RWPE1 (cell line): ENCODE measurements around the gene SF3B6.
"Not testable (repeated sequence)": the region's sequence is repeated elsewhere in the genome, so short reads cannot be mapped to it uniquely, and the experiment has no call there.

Experiments used
- CTCF ChIA-PET: fragments of 350-600 bp; sonication (Branson Sonifier 250); formaldehyde crosslinking; extraction: SDS; loops from one replicate; lab custom pipeline; 2021; lab: Yijun Ruan, JAX
- POLR2A ChIA-PET: fragments of 400-600 bp; formaldehyde crosslinking; extraction: SDS; loops from one replicate; lab custom pipeline; 2020; ENCODE audit warnings: antibody characterized with exemption; ENCODE audit not compliant: low non-redundant PET; lab: Yijun Ruan, JAX
- DNase-seq: peaks from one replicate; pipeline ENCODE4 v3.0.0; 2012; ENCODE audit warnings: low spot score
- H3K27ac ChIP-seq: fragments of 450-650 bp; 2 replicates; pipeline ENCODE4 v1.5.1; 2017
- CTCF ChIP-seq: fragments of 450-650 bp; conservative IDR thresholded peaks from 2 replicates; pipeline ENCODE4 v1.5.1; 2017; ENCODE audit warnings: low read depth, mild to moderate bottlenecking

Gene SF3B6

GRCh38 chr2:24106786-24107185 lies 30.7 kb upstream of the SF3B6 start:
- POLR2A ChIA-PET, result interaction anchor here (0.6 kb wide), 2 partner anchors 17 to 30 kb away, joined by 3 to 6 read pairs; no protein-coding TSS in a partner anchor
- H3K27ac ChIP-seq, result no peak overlapping the region
- DNase-seq, result no peak
- CTCF ChIA-PET, result interaction anchor here (0.7 kb wide), 1 partner anchor 681 kb away, joined by 5 read pairs; no protein-coding TSS in a partner anchor
- TF ChIP-seq CTCF, result no peak

- TF ChIP-seq CTCF, result no peak
- POLR2A ChIA-PET, result no interaction called here
- CTCF ChIA-PET, result no interaction called here
- H3K27ac ChIP-seq, result no peak overlapping the region
- no peak for DNase-seq
Measured at GRCh38 chr2:24105816-24106215, 29.7 kb upstream of the SF3B6 start.

- ChIA-PET POLR2A (no interaction called here), CTCF (interaction anchor here (0.6 kb wide), 1 partner anchor 20 kb away, joined by 4 read pairs; no protein-coding TSS in a partner anchor)
- no peak for DNase-seq
- no peak for TF ChIP-seq CTCF
- H3K27ac ChIP-seq, result no peak overlapping the region
Measured at GRCh38 chr2:24104906-24105305, 28.8 kb upstream of the SF3B6 start.

DNA sequence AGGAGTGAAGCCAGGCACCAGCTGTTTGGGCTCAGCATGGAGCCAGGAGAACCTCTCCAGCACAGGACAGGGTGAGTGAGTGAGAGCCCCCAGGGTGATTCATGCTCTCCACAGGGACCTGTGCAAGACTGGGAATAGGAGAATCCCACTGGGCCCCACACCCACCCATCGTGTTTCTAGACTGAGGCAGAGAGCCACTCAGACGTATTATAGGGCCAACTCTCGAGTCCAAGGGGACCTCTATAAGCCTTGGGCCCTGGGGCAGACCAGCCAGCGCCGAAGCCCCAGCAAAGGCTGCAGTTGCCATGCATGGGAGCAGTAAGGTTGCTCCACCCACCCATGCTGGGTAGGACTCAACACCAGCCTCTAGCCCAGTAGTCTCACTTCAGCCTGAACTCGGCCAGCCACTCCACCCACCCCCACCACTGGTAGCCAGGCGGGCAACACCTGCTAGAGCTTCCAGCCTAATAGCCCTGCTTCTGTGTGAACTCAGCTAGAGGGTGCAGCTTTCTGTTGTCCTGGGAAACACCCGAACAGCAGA lies 28.1 kb upstream of the SF3B6 start:
- ChIA-PET CTCF (interaction anchor here (0.6 kb wide), 1 partner anchor 21 kb away, joined by 4 read pairs; no protein-coding TSS in a partner anchor), POLR2A (no interaction called here)
- no peak for TF ChIP-seq CTCF
- no peak overlapping the region for H3K27ac ChIP-seq
- no peak for DNase-seq

DNA sequence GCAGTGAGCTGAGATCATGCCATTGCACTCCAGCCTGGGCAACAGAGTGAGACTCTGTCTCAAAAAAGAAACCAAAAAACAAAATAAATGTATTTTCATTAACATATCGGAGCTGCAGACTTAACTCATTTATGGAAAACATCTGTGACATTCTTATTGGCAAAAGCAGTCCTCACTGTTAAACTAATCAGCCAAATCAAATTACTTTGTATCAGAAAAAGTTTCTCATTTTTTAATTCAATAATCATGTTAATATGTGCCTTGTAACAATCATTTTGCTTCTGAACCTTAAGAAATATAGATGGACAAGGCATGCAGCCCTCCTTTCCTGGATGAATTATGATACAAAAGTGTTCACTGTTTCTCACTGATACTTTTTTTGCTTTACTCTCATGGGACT lies 26.6 kb upstream of the SF3B6 start:
- no peak overlapping the region for H3K27ac ChIP-seq
- no peak for DNase-seq
- CTCF ChIA-PET, result no interaction called here
- POLR2A ChIA-PET, result no interaction called here
- TF ChIP-seq CTCF, result no peak

GRCh38 chr2:24101992-24102391 lies 25.9 kb upstream of the SF3B6 start:
- TF ChIP-seq CTCF, result no peak
- POLR2A ChIA-PET, result no interaction called here
- no peak for DNase-seq
- CTCF ChIA-PET, result no interaction called here
- H3K27ac ChIP-seq, result no peak overlapping the region

GRCh38 chr2:24100732-24101131 lies 24.6 kb upstream of the SF3B6 start:
- POLR2A ChIA-PET, DNase-seq, H3K27ac ChIP-seq, CTCF ChIA-PET: not testable (repeated sequence)

DNA sequence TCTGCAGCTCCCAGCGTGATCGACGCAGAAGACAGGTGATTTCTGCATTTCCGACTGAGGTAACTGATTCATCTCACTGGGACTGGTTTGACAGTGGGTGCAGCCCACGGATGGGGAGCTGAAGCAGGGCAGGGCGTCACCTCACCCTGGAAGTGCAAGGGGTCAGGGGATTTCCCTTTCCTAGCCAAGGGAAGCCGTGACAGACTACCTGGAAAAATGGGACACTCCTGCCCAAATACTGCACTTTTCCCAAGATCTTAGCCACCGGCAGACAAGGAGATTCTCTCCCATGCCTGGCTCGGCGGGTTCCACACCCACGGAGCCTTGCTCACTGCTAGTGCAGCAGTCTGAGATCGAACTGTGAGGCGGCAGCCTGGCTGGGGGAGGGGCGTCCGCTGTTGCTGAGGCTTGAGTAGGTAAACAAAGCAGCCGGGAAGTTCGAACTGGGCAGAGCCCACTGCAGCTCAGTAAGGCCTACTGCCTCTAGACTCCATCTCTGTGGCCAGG lies 19.1 kb upstream of the SF3B6 start:
- POLR2A ChIA-PET, H3K27ac ChIP-seq, DNase-seq: not testable (repeated sequence)
- CTCF ChIA-PET, result interaction anchor here (0.8 kb wide), 1 partner anchor 168 kb away, joined by 3 read pairs; the partner anchor contains the start of gene ATAD2B

DNA sequence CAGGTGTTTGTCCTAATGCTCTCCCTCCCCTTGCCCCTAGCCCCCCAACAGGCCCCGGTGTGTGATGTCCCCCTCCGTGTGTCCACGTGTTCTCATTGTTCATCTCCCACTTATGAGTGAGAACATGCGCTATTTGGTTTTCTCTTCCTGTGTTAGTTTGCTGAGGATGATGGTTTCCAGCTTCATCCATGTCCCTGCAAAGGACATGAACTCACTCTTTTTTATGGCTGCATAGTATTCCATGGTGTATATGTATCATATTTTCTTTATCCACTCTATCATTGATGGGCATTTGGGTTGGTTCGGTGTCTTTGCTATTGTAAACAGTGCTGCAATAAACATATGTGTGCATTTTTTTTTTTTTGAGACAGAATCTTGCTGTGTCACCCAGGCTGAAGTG lies 17.1 kb upstream of the SF3B6 start:
- CTCF ChIA-PET, H3K27ac ChIP-seq, DNase-seq, POLR2A ChIA-PET: not testable (repeated sequence)
